RWPE2 (cell line): ENCODE results near the gene CHCHD2.
A peak's percentile ranks its signal among the peaks of the same experiment; 100 is the strongest.
"Not testable (repeated sequence)": the region's sequence is repeated elsewhere in the genome, so short reads cannot be mapped to it uniquely, and the experiment has no call there.

Source experiments
- ATAC-seq: fragments of 200-7000 bp; cut with Tn5 transposase; 3 replicates; pipeline ENCODE4 v1.9.1; 2021; ENCODE audit warnings: low read depth
- DNase-seq: peaks from one replicate; pipeline ENCODE4 v3.0.0-alpha.2; 2020; ENCODE audit warnings: low spot score
- H3K27ac ChIP-seq: fragments of 450-650 bp; 2 replicates; pipeline ENCODE4 v1.5.1; 2017; ENCODE audit warnings: mild to moderate bottlenecking; ENCODE audit not compliant: poor library complexity, severe bottlenecking
- H3K27me3 ChIP-seq: fragments of 250-450 bp; sonication (Bioruptor Pico); 2 replicates; pipeline ENCODE4 v1.5.1; 2021; ENCODE audit warnings: mild to moderate bottlenecking, moderate library complexity; ENCODE audit not compliant: insufficient read depth, poor library complexity, severe bottlenecking
- H3K36me3 ChIP-seq: fragments of 250-450 bp; sonication (Bioruptor Pico); 2 replicates; pipeline ENCODE4 v1.5.1; 2020; ENCODE audit warnings: low read depth, mild to moderate bottlenecking, moderate library complexity
- H3K4me1 ChIP-seq: fragments of 250-450 bp; sonication (Bioruptor Pico); 2 replicates; pipeline ENCODE4 v1.5.1; 2021; ENCODE audit warnings: mild to moderate bottlenecking, moderate library complexity; ENCODE audit not compliant: insufficient read depth, poor library complexity, severe bottlenecking
- H3K4me3 ChIP-seq: fragments of 250-450 bp; sonication (Bioruptor Pico); 2 replicates; pipeline ENCODE4 v1.5.1; 2021; ENCODE audit warnings: mild to moderate bottlenecking, moderate library complexity; ENCODE audit not compliant: severe bottlenecking
- H3K9me3 ChIP-seq: fragments of 250-450 bp; sonication (Bioruptor Pico); 2 replicates; pipeline ENCODE4 v1.5.1; 2021; ENCODE audit warnings: mild to moderate bottlenecking, moderate library complexity; ENCODE audit not compliant: severe bottlenecking
- TF ChIP-seq, protein P1 (sequence below): fragments of 450-650 bp; IDR thresholded peaks from one replicate; pipeline ENCODE4 v1.5.1; 2017; ENCODE audit warnings: mild to moderate bottlenecking, moderate library complexity; ENCODE audit not compliant: poor library complexity, severe bottlenecking

CHCHD2 gene

DNA sequence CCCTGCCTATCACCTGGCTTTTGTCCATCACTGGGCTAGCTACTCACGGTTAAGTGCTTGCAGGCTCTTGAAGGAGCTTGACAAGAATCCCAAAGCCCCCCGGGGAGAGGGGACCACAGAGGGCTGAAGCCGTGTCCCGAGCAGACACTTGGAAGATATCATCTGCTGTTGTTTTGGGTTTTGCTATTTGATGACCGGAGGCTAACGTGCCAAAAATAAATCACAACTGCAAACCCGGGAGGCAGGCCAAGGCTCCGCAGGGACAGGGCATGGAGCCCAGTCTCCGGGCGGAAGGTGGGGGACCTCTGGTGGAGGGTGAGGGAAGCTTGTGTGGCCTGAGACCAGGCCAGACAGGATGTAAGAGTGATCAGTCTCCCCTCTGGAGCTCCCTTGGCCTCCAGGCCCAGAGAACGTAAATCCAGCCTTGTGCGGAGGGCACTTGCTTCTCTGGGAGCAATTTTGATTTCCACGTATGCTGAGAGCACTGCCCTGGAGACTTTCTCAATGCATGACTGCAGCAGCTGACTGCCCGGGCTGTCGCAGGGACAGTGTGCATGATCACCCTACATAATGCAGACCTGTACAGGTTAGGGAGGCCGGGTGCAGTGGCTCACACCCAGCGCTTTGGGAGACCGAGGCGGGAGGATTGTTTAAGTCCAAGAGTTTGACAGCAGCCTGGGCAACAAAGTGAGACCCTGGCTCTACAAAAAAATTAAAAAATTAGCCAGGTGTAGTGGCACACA is 13.3 kb downstream of the CHCHD2 start, which contains the start of gene PHKG1:
TSS of gene PHKG1 (minus strand) at position 164 of the 743 bp plus-strand sequence. CDS start 4,011 bp downstream, outside the sequence.
- H3K36me3 ChIP-seq = no peaks in the 10 kb centered on the region
- ATAC-seq = peak; percentile 64
- no peak for DNase-seq
- TF ChIP-seq, protein P1, sequence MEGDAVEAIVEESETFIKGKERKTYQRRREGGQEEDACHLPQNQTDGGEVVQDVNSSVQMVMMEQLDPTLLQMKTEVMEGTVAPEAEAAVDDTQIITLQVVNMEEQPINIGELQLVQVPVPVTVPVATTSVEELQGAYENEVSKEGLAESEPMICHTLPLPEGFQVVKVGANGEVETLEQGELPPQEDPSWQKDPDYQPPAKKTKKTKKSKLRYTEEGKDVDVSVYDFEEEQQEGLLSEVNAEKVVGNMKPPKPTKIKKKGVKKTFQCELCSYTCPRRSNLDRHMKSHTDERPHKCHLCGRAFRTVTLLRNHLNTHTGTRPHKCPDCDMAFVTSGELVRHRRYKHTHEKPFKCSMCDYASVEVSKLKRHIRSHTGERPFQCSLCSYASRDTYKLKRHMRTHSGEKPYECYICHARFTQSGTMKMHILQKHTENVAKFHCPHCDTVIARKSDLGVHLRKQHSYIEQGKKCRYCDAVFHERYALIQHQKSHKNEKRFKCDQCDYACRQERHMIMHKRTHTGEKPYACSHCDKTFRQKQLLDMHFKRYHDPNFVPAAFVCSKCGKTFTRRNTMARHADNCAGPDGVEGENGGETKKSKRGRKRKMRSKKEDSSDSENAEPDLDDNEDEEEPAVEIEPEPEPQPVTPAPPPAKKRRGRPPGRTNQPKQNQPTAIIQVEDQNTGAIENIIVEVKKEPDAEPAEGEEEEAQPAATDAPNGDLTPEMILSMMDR = peak; percentile 47
- no peaks in the 10 kb centered on the region for H3K4me1 ChIP-seq
- H3K27ac ChIP-seq = no peak within 1 kb of the TSS
- H3K4me3 ChIP-seq = no peak within 1 kb of the TSS
- no peaks in the 10 kb centered on the region for H3K9me3 ChIP-seq
- no peaks in the 10 kb centered on the region for H3K27me3 ChIP-seq

DNA sequence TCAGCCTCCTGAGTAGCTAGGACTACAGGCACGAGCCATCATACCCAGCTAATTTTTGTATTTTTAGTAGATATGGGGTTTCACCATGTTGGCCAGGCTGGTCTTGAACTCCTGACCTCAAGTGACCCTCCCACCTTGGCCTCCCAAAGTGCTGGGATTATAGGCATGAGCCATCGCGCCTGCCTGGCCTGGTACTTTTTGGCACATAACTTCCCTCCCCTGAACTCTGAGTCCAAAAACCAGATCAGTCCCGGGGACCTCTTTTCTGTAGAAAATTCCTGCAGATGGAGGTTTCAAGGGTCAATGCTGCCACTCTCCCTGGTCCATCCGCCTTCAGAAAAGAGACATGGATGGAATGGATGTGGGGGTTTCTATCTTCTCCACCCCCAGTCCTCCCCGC is 13.9 kb downstream of the CHCHD2 start:
- H3K27ac ChIP-seq, H3K4me3 ChIP-seq, DNase-seq, H3K36me3 ChIP-seq, H3K4me1 ChIP-seq, H3K27me3 ChIP-seq, ATAC-seq, H3K9me3 ChIP-seq: not testable (repeated sequence)

DNA sequence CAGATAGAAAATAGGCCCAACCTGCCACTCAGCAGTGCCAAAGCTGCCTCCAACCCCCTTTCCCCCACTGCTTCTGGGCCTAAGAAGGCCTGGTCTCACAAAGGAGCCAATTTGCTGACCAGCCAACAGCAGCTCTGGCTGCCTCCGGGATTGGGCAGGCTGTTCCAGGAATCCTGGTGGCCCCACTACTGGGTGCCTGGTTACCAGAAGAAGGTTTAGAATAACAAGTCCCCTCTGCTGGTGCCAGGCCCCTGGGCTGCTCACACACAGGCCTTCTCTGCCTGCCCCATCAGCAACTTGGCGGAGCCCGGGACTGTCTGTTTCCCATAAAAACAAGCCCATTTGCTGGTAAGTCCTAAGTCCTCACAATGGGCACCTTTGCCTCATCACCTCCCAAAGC is 14.7 kb downstream of the CHCHD2 start:
- no peaks in the 10 kb centered on the region for H3K4me1 ChIP-seq
- DNase-seq (no peak), ATAC-seq (0 out of 3 replicates have a peak, but pooled peaks have one; percentile 5)
- H3K36me3 ChIP-seq = no peaks in the 10 kb centered on the region
- H3K27ac ChIP-seq = no peak overlapping the region
- H3K9me3 ChIP-seq = no peaks in the 10 kb centered on the region
- H3K4me3 ChIP-seq = no peak overlapping the region
- TF ChIP-seq, protein P1 = no peak
- no peaks in the 10 kb centered on the region for H3K27me3 ChIP-seq

DNA sequence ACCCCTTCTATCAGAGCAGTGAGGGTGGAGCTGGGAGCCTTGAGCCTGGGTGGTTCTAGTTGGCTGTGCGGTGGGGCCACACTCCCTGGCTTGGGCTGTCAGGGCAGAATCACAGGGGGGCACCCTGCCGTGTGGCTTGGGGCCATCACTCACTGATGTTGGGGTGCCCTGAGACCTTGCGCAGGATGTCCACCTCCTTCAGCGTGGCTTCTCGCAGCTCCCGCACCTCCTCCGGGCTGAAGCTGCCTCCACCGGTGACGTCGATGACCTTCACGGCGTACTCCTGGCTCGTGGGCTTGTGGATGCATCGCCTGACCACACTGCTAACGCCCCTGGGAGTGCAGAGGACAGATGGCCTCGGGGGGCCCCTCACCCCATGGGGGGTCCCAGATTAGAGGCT is 18.8 kb downstream of the CHCHD2 start:
- no peak overlapping the region for H3K27ac ChIP-seq
- H3K4me1 ChIP-seq = no peaks in the 10 kb centered on the region
- no peak overlapping the region for H3K4me3 ChIP-seq
- DNase-seq = no peak
- ATAC-seq = no peak
- no peaks in the 10 kb centered on the region for H3K9me3 ChIP-seq
- TF ChIP-seq, protein P1 = no peak
- H3K27me3 ChIP-seq = no peaks in the 10 kb centered on the region
- H3K36me3 ChIP-seq = no peaks in the 10 kb centered on the region

DNA sequence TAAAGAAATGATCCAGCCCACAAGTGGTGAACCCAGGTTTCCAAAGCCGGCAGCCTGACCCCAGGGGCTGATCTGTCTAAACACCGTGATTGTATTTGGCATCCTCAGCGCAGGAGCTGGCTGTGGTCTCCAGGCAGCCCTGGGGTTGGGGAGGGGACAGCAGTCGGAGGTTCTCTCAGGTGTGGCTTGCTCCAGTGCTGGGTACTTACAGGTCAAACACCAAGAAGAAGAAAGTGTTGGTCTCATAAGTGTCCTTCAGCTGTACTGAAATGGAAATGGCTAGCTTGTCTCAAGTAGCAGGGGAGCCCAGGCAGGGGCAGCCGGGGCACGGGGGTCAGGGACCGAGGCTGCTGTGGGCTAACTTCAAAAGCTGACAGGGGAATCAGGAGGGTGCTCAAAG is 19.5 kb downstream of the CHCHD2 start:
- Histone ChIP-seq H3K9me3 (no peaks in the 10 kb centered on the region), H3K27ac (no peak overlapping the region), H3K4me1 (no peaks in the 10 kb centered on the region), H3K27me3 (no peaks in the 10 kb centered on the region), H3K36me3 (no peaks in the 10 kb centered on the region), H3K4me3 (no peak overlapping the region)
- TF ChIP-seq, protein P1 = no peak
- DNase-seq (no peak), ATAC-seq (no peak)
